HEK293 (cell line): Measurements from ENCODE around the gene INPP4B.

Source experiments
- CTCF ChIA-PET: fragments of 350-600 bp; formaldehyde crosslinking; extraction: SDS; loops from one replicate; lab custom pipeline; 2021; ENCODE audit warnings: antibody characterized with exemption; lab: Yijun Ruan, JAX
- POLR2A ChIA-PET: fragments of 300-600 bp; formaldehyde crosslinking; extraction: SDS; loops from one replicate; lab custom pipeline; 2020; ENCODE audit warnings: antibody characterized with exemption, inconsistent platforms; lab: Yijun Ruan, JAX
- H3K27ac ChIP-seq: fragments of 200-500 bp; sonication (Bioruptor generic); 2 replicates; pipeline ENCODE4 v1.5.1; 2014; ENCODE audit warnings: low read depth, low read length, control low read depth, inconsistent platforms; ENCODE audit errors: extremely low read depth
- H3K36me3 ChIP-seq, 2 experiments: fragments of 200-500 bp in 1 of 2; sonication (Bioruptor generic) in 1 of 2; 1 replicate in 1 of 2; 2 replicates in 1 of 2; pipeline ENCODE4 v1.5.1; 2014 to 2017; ENCODE audit warnings: inconsistent platforms in 2 of 2, low read length in 2 of 2; ENCODE audit not compliant: control insufficient read depth in 2 of 2, insufficient read depth in 1 of 2
- H3K4me1 ChIP-seq: fragments of 200-500 bp; sonication (Bioruptor generic); 2 replicates; pipeline ENCODE4 v1.5.1; 2014; ENCODE audit warnings: mild to moderate bottlenecking, low read length, inconsistent platforms; ENCODE audit not compliant: control insufficient read depth, insufficient read depth
- H3K4me3 ChIP-seq: 2 replicates; pipeline ENCODE4 v1.5.1; 2011; ENCODE audit warnings: low read depth, mild to moderate bottlenecking, control low read depth, low read length, moderate library complexity
- H3K9me3 ChIP-seq: fragments of 200-500 bp; sonication (Bioruptor generic); 2 replicates; pipeline ENCODE4 v1.5.1; 2014; ENCODE audit warnings: low read depth, low read length, inconsistent platforms; ENCODE audit not compliant: control insufficient read depth, insufficient read depth
- BCL11A ChIP-seq: fragments of 450-650 bp; formaldehyde crosslinking; IDR thresholded peaks from 2 replicates; pipeline ENCODE4 v1.5.1; 2016; ENCODE audit warnings: low read depth, missing biosample characterization, missing genetic modification characterization
- EGR2 ChIP-seq: fragments of 450-650 bp; formaldehyde crosslinking; IDR thresholded peaks from 2 replicates; pipeline ENCODE4 v1.5.1; 2016; ENCODE audit warnings: low read depth, missing biosample characterization, missing genetic modification characterization
- GFI1B ChIP-seq: fragments of 450-650 bp; formaldehyde crosslinking; IDR thresholded peaks from 2 replicates; pipeline ENCODE4 v1.5.1; 2016; ENCODE audit warnings: missing biosample characterization, missing genetic modification characterization
- KLF7 ChIP-seq: fragments of 450-650 bp; formaldehyde crosslinking; IDR thresholded peaks from 2 replicates; pipeline ENCODE4 v1.5.1; 2016; ENCODE audit warnings: missing biosample characterization, missing genetic modification characterization, borderline replicate concordance
- MYNN ChIP-seq: fragments of 450-650 bp; formaldehyde crosslinking; IDR thresholded peaks from 2 replicates; pipeline ENCODE4 v1.5.1; 2016; ENCODE audit warnings: missing biosample characterization, missing genetic modification characterization, borderline replicate concordance
- ZBTB20 ChIP-seq: fragments of 450-650 bp; formaldehyde crosslinking; IDR thresholded peaks from 2 replicates; pipeline ENCODE4 v1.5.1; 2016; ENCODE audit warnings: missing biosample characterization, missing genetic modification characterization
- ZBTB48 ChIP-seq: fragments of 450-650 bp; formaldehyde crosslinking; IDR thresholded peaks from 2 replicates; pipeline ENCODE4 v1.5.1; 2016; ENCODE audit warnings: missing biosample characterization, missing genetic modification characterization
- ZNF140 ChIP-seq: fragments of 450-650 bp; formaldehyde crosslinking; IDR thresholded peaks from 2 replicates; pipeline ENCODE4 v1.5.1; 2016; ENCODE audit warnings: missing biosample characterization, missing genetic modification characterization
- ZNF223 ChIP-seq: fragments of 450-650 bp; formaldehyde crosslinking; IDR thresholded peaks from 2 replicates; pipeline ENCODE4 v1.5.1; 2016; ENCODE audit warnings: missing biosample characterization, missing genetic modification characterization
- ZNF394 ChIP-seq: fragments of 450-650 bp; formaldehyde crosslinking; IDR thresholded peaks from 2 replicates; pipeline ENCODE4 v1.5.1; 2016; ENCODE audit warnings: missing biosample characterization, missing genetic modification characterization, mild to moderate bottlenecking, moderate library complexity, borderline replicate concordance
- ZNF426 ChIP-seq: fragments of 450-650 bp; formaldehyde crosslinking; IDR thresholded peaks from 2 replicates; pipeline ENCODE4 v1.5.1; 2017; ENCODE audit warnings: missing biosample characterization, missing genetic modification characterization, mild to moderate bottlenecking, inconsistent platforms, moderate library complexity
- ZNF521 ChIP-seq: fragments of 450-650 bp; formaldehyde crosslinking; IDR thresholded peaks from 2 replicates; pipeline ENCODE4 v1.5.1; 2017; ENCODE audit warnings: missing biosample characterization, mild to moderate bottlenecking, missing genetic modification characterization
- ZNF548 ChIP-seq: fragments of 450-650 bp; formaldehyde crosslinking; IDR thresholded peaks from 2 replicates; pipeline ENCODE4 v1.5.1; 2016; ENCODE audit warnings: missing biosample characterization, missing genetic modification characterization
- ZNF555 ChIP-seq: fragments of 450-650 bp; formaldehyde crosslinking; conservative IDR thresholded peaks from 2 replicates; pipeline ENCODE4 v1.5.1; 2017; ENCODE audit warnings: missing biosample characterization, mild to moderate bottlenecking, missing genetic modification characterization, inconsistent platforms
- ZNF596 ChIP-seq: fragments of 450-650 bp; IDR thresholded peaks from 2 replicates; pipeline ENCODE4 v1.5.0; 2018; ENCODE audit warnings: missing biosample characterization, mild to moderate bottlenecking, missing genetic modification characterization, moderate library complexity
- ZNF610 ChIP-seq: fragments of 450-650 bp; formaldehyde crosslinking; IDR thresholded peaks from 2 replicates; pipeline ENCODE4 v1.5.1; 2016; ENCODE audit warnings: missing biosample characterization, missing genetic modification characterization, borderline replicate concordance
- ZNF658 ChIP-seq: fragments of 450-650 bp; formaldehyde crosslinking; IDR thresholded peaks from 2 replicates; pipeline ENCODE4; 2016; ENCODE audit warnings: missing biosample characterization, missing genetic modification characterization
- ZNF677 ChIP-seq: fragments of 450-650 bp; IDR thresholded peaks from 2 replicates; pipeline ENCODE4 v1.5.0; 2018; ENCODE audit warnings: missing biosample characterization, mild to moderate bottlenecking, missing genetic modification characterization, moderate library complexity
- ZNF701 ChIP-seq: fragments of 450-650 bp; formaldehyde crosslinking; IDR thresholded peaks from 2 replicates; pipeline ENCODE4 v1.5.1; 2016; ENCODE audit warnings: missing biosample characterization, missing genetic modification characterization
- ZNF791 ChIP-seq: fragments of 450-650 bp; formaldehyde crosslinking; IDR thresholded peaks from 2 replicates; pipeline ENCODE4 v1.5.1; 2016; ENCODE audit warnings: missing biosample characterization, missing genetic modification characterization
- ZNF837 ChIP-seq: fragments of 450-650 bp; formaldehyde crosslinking; IDR thresholded peaks from 2 replicates; pipeline ENCODE4 v1.5.1; 2016; ENCODE audit warnings: missing biosample characterization, missing genetic modification characterization
- TF ChIP-seq, protein P1 (sequence below): fragments of 450-650 bp; formaldehyde crosslinking; IDR thresholded peaks from 2 replicates; pipeline ENCODE4 v1.5.1; 2017; ENCODE audit warnings: missing biosample characterization, missing genetic modification characterization
- TF ChIP-seq, protein P2 (sequence below): fragments of 450-650 bp; formaldehyde crosslinking; IDR thresholded peaks from 2 replicates; pipeline ENCODE4 v1.5.1; 2016; ENCODE audit warnings: missing biosample characterization, missing genetic modification characterization
- TF ChIP-seq, protein P3 (sequence below): fragments of 450-650 bp; formaldehyde crosslinking; IDR thresholded peaks from 2 replicates; pipeline ENCODE4 v1.5.1; 2016; ENCODE audit warnings: missing biosample characterization, missing genetic modification characterization
- TF ChIP-seq, protein P4 (sequence below): fragments of 450-650 bp; formaldehyde crosslinking; IDR thresholded peaks from 2 replicates; pipeline ENCODE4 v1.5.1; 2017; ENCODE audit warnings: missing biosample characterization, missing genetic modification characterization
- TF ChIP-seq, protein P5 (sequence below): fragments of 450-650 bp; formaldehyde crosslinking; IDR thresholded peaks from 2 replicates; pipeline ENCODE4 v1.5.1; 2016; ENCODE audit warnings: missing biosample characterization, missing genetic modification characterization

The INPP4B gene

DNA sequence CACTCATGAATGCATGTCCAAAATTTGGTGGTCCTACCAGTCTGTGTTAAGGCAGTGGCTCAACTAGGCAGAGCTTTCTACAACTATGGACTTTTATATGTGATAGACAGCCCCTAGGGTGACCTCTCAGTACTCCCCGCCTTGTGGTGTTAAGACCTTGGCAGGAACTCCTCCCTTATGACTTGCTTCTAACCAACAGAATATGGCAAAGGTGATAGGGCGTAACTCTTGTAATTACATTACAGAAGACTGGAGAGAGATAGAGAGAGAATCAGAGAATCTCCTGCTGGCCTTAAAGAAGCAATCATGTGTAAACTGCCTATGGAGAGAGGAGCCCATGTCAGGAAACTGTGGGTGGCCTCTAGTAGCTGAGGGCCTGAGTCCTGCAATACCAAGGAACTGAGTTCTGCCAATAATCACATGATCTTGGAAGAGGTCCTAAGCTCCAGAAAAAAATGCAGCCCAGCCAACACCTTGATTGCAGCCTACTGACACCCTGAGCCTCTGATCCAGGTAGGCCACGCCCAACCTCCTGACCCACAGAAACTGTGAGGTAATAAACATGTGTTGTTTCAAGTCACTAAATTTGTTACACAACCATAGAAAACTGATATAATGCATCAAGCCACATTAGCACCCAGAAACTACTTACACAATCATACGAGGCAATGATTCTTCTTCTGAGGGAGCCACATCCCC is 68.9 kb downstream of the INPP4B start (continued):
- no peak for TF ChIP-seq ZNF555 (tag by site-specific recombination)
- no peak for TF ChIP-seq ZNF548 (tag by site-specific recombination)

DNA sequence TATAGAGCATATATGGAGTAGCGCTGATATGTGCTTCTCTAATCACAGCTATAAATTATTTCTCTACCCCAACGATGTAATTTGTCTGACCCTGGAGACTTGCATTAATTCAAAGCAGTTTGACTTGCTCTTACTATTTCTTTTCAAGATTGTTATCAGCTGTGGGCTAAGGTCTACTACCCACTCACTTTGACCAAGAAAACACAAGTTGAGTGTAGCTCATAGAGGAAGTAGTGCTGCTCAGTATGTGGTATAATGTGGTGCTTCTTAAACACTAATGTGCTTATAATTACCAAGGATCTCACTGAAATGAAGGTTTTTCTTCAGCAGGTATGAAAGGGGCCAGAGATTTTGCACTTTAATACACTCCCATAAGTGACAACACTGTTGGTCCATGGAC is 70.1 kb downstream of the INPP4B start:
- H3K4me3 ChIP-seq: no peak overlapping the region
- H3K36me3 ChIP-seq: no peaks in the 10 kb centered on the region
- H3K4me1 ChIP-seq: no peaks in the 10 kb centered on the region
- TF ChIP-seq ZNF140 (no peak), EGR2 (tag by site-specific recombination) (no peak), GFI1B (tag by site-specific recombination) (no peak), BCL11A (tag by site-specific recombination) (no peak), MYNN (no peak), ZNF394 (tag by site-specific recombination) (no peak), ZNF677 (tag by site-specific recombination) (no peak), ZNF596 (tag by site-specific recombination) (no peak), ZNF610 (tag by site-specific recombination) (no peak), ZNF521 (no peak), ZNF426 (tag by site-specific recombination) (no peak), ZBTB48 (tag by site-specific recombination) (no peak), ZNF837 (no peak), KLF7 (no peak)
- TF ChIP-seq, protein P1, sequence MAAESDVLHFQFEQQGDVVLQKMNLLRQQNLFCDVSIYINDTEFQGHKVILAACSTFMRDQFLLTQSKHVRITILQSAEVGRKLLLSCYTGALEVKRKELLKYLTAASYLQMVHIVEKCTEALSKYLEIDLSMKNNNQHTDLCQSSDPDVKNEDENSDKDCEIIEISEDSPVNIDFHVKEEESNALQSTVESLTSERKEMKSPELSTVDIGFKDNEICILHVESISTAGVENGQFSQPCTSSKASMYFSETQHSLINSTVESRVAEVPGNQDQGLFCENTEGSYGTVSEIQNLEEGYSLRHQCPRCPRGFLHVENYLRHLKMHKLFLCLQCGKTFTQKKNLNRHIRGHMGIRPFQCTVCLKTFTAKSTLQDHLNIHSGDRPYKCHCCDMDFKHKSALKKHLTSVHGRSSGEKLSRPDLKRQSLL: no peak
- TF ChIP-seq, protein P2, sequence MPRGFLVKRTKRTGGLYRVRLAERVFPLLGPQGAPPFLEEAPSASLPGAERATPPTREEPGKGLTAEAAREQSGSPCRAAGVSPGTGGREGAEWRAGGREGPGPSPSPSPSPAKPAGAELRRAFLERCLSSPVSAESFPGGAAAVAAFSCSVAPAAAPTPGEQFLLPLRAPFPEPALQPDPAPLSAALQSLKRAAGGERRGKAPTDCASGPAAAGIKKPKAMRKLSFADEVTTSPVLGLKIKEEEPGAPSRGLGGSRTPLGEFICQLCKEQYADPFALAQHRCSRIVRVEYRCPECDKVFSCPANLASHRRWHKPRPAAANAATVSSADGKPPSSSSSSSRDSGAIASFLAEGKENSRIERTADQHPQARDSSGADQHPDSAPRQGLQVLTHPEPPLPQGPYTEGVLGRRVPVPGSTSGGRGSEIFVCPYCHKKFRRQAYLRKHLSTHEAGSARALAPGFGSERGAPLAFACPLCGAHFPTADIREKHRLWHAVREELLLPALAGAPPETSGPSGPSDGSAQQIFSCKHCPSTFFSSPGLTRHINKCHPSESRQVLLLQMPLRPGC (tag by site-specific recombination): no peak
- TF ChIP-seq, all 188 proteins: peak for 0
- no peak overlapping the region for H3K27ac ChIP-seq
- ChIA-PET POLR2A (no interaction called here), CTCF (no interaction called here)
- H3K9me3 ChIP-seq: no peaks in the 10 kb centered on the region

DNA sequence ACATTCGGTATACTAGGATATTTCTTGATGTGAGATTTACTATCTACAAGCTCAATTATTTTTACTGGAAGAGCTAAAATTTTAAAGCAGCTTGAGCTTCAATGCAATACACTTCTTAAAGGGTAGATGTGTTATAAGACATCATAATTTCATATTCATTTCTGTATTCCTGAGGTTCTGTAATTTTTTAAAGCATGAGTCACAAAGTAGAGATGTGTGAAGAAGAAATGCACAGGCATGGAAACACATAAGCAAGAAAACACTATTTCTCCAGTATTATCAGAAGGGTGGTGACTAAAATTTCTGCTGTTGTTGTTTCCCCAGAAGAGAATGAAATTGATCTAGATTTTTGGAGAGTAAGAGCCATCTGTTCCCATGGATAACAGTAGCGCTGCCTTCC is 72.6 kb downstream of the INPP4B start:
- POLR2A ChIA-PET: no interaction called here
- CTCF ChIA-PET: no interaction called here
- H3K4me1 ChIP-seq: no peaks in the 10 kb centered on the region
- H3K27ac ChIP-seq: no peak overlapping the region
- no peaks in the 10 kb centered on the region for H3K9me3 ChIP-seq
- H3K4me3 ChIP-seq: no peak overlapping the region
- H3K36me3 ChIP-seq: no peaks in the 10 kb centered on the region
- TF ChIP-seq, protein P3, sequence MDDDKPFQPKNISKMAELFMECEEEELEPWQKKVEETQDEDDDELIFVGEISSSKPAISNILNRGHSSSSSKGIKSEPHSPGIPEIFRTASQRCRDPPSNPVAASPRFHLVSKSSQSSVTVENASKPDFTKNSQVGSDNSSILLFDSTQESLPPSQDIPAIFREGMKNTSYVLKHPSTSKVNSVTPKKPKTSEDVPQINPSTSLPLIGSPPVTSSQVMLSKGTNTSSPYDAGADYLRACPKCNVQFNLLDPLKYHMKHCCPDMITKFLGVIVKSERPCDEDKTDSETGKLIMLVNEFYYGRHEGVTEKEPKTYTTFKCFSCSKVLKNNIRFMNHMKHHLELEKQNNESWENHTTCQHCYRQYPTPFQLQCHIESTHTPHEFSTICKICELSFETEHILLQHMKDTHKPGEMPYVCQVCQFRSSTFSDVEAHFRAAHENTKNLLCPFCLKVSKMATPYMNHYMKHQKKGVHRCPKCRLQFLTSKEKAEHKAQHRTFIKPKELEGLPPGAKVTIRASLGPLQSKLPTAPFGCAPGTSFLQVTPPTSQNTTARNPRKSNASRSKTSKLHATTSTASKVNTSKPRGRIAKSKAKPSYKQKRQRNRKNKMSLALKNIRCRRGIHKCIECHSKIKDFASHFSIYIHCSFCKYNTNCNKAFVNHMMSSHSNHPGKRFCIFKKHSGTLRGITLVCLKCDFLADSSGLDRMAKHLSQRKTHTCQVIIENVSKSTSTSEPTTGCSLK: no peak
- TF ChIP-seq, protein P4, sequence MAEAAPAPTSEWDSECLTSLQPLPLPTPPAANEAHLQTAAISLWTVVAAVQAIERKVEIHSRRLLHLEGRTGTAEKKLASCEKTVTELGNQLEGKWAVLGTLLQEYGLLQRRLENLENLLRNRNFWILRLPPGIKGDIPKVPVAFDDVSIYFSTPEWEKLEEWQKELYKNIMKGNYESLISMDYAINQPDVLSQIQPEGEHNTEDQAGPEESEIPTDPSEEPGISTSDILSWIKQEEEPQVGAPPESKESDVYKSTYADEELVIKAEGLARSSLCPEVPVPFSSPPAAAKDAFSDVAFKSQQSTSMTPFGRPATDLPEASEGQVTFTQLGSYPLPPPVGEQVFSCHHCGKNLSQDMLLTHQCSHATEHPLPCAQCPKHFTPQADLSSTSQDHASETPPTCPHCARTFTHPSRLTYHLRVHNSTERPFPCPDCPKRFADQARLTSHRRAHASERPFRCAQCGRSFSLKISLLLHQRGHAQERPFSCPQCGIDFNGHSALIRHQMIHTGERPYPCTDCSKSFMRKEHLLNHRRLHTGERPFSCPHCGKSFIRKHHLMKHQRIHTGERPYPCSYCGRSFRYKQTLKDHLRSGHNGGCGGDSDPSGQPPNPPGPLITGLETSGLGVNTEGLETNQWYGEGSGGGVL (tag by site-specific recombination): no peak
- no peak for TF ChIP-seq ZBTB20 (tag by site-specific recombination)
- TF ChIP-seq, protein P5, sequence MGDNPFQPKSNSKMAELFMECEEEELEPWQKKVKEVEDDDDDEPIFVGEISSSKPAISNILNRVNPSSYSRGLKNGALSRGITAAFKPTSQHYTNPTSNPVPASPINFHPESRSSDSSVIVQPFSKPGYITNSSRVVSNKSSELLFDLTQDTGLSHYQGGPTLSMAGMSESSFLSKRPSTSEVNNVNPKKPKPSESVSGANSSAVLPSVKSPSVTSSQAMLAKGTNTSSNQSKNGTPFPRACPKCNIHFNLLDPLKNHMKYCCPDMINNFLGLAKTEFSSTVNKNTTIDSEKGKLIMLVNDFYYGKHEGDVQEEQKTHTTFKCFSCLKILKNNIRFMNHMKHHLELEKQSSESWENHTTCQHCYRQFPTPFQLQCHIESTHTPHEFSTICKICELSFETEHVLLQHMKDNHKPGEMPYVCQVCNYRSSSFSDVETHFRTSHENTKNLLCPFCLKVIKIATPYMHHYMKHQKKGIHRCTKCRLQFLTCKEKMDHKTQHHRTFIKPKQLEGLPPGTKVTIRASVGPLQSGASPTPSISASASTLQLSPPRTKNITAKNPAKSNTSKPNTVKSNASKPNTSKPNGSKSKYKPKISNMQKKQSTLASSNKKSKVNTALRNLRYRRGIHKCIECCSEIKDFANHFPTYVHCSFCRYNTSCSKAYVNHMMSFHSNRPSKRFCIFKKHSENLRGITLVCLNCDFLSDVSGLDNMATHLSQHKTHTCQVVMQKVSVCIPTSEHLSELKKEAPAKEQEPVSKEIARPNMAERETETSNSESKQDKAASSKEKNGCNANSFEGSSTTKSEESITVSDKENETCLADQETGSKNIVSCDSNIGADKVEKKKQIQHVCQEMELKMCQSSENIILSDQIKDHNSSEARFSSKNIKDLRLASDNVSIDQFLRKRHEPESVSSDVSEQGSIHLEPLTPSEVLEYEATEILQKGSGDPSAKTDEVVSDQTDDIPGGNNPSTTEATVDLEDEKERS (tag by site-specific recombination): no peak
- no peak for TF ChIP-seq ZNF223 (tag by site-specific recombination)
- TF ChIP-seq ZNF701: no peak
- TF ChIP-seq ZNF791 (tag by site-specific recombination): no peak
- no peak for TF ChIP-seq ZNF658 (tag by site-specific recombination)
